GM18517 (cell line): ENCODE results near the gene E2F1.

Experiments
- ATAC-seq: cut with Tn5 transposase; IDR thresholded peaks from one replicate; pipeline ENCODE4 v1.9.1; 2021; ENCODE audit warnings: mild to moderate bottlenecking, moderate library complexity; ENCODE audit not compliant: unreplicated experiment

Gene E2F1

DNA sequence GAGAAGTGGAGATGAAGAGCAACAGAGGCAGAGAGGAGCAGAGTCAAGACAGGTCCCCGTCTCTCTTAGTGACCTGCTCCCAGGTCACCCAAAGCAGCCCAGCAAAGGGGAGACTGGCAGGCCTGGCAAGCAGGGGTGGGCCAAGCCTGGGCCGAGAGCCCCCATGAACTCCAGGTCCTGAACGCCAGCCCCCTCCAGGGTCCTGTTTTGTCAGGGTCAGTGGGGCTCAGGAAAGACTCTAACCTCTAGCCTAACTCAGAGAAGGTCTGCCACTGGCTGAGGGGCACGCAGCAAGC is 13.1 kb downstream of the E2F1 start:
- ATAC-seq = no peak

DNA sequence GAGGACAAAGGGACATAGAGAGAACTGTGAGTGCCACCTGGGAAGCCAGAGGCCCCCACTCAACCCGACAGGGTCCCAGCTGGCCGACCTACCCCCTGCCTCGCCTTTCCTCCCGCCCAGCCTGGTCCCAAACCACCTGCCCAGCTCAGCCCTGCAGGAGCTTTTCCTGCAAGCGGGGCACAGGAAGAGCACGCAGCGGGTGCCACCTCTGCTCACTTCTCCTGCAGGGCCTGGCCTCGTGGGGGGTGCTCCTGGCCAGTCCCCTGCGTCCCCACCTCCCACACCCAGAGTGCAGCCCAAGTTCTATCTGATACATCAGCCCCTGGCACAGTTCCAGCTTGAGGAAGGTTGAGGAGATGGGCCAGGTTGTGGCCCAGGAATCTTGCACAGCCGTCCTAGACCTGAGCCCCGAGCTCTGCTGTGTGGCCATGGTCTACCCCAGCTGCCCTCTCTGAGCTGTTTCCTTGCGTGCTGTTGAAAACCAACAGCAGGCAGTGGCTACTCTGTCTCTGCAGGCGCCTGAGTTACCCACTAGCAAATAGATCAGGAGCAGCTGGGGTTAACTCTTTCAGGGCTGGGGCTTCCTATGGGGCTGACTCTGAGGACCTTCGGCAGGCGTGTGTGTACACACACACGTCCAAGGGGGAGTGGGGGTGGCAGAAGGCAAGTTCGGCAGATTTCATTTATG is 13.6 kb downstream of the E2F1 start:
- no peak for ATAC-seq

GRCh38 chr20:33671573-33672288 is 14.5 kb downstream of the E2F1 start:
- ATAC-seq = no peak

DNA sequence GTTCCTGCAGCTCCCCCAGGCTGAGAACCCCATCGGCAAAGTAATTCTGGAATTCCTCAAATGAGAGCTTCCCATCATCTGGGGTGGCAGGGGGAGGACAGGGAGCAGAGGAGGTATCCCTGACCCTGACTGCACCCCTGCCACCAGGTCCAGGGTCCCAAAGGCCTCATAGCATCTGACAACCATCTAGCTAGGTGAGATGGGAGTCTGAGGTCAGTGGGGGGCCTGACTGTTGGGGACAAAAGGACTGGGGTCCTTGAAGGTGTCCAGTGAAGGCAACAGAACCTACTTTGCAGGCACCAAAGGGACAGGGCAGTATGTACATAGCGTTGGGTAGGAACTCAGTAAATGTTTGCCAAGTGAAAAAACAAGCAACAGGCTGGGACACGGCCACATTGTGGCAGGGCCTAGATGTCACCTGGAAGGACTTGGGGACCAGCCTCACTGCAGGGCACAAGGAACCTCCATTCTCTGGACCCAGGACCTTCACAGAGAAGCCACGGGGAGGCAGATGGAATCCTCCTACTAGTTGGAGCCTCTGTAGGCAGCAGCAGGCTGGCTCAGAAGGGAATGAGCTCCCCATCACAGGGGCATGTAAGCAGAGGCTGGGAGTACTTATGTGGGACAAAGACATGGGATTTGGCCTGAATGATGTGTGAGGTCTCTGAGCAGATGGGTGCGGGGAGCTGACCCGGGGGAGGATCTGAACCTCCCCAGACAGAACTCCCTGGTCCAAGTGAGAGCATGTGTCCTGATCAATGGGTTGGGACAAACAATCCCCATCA is 15.3 kb downstream of the E2F1 start:
- ATAC-seq = no peak

- no peak for ATAC-seq
These were observed 16.1 kb downstream of the E2F1 start for GRCh38 chr20:33669873-33670640.

GRCh38 chr20:33669224-33669623 is 17.0 kb downstream of the E2F1 start:
- ATAC-seq = no peak

- ATAC-seq = no peak
These were observed 17.6 kb downstream of the E2F1 start for GRCh38 chr20:33668466-33669155.

GRCh38 chr20:33667676-33668465 is 18.3 kb downstream of the E2F1 start:
- ATAC-seq = peak; percentile 27

DNA sequence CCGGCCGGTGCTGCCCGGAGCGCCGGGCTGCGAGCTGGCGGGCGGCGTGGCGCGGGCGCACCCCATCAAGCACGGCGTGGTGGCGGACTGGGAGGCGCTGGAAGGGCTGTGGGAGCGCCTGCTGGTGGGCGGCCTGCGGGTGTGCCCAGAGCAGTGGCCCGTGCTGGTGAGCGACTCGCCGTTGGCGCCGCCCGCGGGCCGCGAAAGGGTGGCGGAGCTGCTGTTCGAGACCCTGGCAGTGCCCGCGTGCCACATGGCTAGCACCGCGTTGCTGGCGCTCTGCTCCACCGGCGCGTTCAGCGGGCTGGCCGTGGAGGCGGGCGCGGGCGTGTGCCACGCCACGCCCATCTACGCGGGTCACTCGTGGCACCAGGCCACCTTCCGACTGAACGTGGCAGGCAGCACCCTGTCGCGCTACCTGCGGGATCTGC is 18.9 kb downstream of the E2F1 start:
- ATAC-seq = peak; percentile 18

- ATAC-seq = peak; percentile 72
These were observed 19.6 kb downstream of the E2F1 start, which contains the start of gene ACTL10 for GRCh38 chr20:33666293-33667244. Gene ACTL10, plus strand, starts transcription at chr20:33666943. Its CDS starts 555 bp downstream, at chr20:33667498.

DNA sequence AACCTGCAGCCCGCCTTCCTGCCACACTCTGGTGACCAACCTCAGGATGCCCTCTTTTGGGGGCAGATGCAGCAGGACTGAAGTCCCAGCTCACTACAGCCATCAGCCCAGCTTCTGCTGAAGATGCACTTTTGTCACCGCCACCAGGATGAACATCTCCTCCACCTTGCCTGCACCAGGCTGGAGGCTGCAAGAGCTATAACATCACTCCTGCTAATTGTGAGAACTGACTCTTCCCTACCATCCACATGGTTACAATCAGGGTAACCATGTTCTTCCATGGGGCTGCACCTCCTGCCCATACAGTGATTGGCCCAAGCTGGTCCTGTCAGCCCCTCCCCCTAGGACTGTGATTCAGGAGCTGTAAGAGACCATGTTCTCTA is 21.4 kb downstream of the E2F1 start:
- ATAC-seq = no peak

GRCh38 chr20:33664085-33664761 is 22.0 kb downstream of the E2F1 start:
- ATAC-seq = no peak

GRCh38 chr20:33663161-33664084 is 22.8 kb downstream of the E2F1 start:
- ATAC-seq = no peak

GRCh38 chr20:33662172-33662571 is 24.0 kb downstream of the E2F1 start, which contains the start of gene C20orf144:
Gene C20orf144, plus strand, starts transcription at chr20:33662327. Its CDS starts 19 bp downstream, at chr20:33662346.
- no peak for ATAC-seq

GRCh38 chr20:33660685-33661058 is 25.5 kb downstream of the E2F1 start:
- ATAC-seq = no peak

DNA sequence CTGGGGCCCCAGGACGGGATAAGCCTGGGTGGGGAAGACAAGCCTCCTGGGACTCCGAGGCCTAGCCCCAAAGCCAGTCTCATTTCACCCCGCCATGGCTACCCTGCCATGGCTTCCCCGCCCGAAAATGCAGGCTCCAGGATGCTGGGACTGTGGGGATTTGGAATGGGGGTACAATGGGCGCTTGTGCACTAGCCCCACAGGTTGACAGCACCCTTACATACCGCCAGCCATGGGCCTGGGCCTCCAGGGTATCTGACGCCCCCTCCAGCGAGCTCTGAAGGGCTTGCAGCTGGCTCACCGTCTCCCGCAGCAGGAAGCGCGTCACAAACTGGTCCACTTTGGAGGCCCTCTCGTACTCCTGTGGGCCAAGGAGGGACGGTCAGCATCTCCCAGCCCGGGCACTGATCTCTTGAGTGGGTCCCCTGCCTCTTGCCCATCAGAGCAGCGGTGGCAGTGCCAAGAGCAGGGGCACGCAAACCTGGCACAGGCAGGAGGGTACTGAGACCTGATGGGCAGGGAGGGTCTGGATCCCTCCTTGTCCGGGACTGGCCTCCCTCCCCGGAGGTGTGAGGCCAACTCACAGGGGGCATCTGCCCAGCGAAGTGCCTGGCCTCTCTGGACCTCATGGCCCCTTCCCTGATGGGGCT is 26.0 kb downstream of the E2F1 start:
- no peak for ATAC-seq
